Epithelial cell of prostate (primary cell): ENCODE data around the gene RIC1.
"Not testable (repeated sequence)": the region's sequence is repeated elsewhere in the genome, so short reads cannot be mapped to it uniquely, and the experiment has no call there.

Experiments
- DNase-seq: peaks from one replicate; pipeline ENCODE4 v3.0.0-alpha.2; 2011; ENCODE audit warnings: low read depth, low spot score
- H3K27ac ChIP-seq: fragments of 450-650 bp; 2 replicates; pipeline ENCODE4 v1.5.1; 2017; ENCODE audit warnings: mild to moderate bottlenecking

The RIC1 gene

DNA sequence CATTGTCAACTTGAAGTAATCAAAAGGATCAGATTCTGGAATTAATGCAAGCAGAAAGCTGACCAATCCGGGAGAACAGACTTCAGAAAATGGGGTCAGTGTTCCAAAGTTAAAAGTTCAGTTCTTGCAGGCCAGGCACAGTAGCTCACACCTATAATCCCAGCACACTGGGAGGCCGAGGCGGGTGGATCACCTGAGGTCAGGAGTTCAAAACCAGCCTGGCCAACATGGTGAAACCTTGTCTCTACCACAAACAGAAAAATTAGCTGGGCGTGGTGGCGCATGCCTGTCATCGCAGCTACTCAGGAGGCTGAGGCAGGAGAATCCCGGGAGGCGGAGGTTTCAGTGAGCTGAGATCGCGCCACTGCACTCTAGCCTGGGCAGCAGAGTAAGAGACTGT lies 88.5 kb downstream of the RIC1 start:
- not testable (repeated sequence) for DNase-seq, H3K27ac ChIP-seq

DNA sequence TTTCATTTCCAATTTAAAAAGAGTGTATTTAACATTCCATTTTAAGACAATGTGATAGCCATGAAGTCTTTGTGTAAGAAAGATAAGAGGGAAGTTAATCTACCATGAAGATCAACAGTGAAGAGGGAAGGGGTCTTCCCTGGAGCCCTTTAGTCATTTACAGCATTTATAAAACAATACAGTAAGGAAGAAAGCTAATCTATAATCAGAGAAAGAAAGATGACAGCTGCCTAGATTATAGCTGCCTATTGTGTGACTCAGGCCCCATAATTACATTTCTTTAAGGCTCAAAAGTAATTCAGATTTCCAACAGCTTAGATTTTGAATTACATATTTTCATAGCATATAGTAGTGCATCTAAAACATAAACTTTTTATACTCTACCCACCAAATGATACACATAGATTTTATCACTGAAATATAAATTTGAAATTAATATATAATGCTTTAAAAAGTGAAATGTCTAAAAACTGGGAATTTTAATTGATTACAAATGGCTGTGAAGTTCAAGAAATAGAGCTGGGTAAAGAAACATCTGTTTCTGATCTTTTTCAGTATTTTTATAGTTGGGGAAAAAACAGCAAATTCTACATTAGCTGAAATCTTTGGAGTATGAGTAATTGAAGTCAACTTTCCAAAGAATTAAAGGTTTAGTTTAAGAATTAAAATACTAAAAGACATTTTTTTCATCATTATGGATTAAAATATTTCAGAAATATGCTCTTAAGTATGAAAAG lies 89.6 kb downstream of the RIC1 start:
- H3K27ac ChIP-seq: no peak overlapping the region
- DNase-seq: no peak

DNA sequence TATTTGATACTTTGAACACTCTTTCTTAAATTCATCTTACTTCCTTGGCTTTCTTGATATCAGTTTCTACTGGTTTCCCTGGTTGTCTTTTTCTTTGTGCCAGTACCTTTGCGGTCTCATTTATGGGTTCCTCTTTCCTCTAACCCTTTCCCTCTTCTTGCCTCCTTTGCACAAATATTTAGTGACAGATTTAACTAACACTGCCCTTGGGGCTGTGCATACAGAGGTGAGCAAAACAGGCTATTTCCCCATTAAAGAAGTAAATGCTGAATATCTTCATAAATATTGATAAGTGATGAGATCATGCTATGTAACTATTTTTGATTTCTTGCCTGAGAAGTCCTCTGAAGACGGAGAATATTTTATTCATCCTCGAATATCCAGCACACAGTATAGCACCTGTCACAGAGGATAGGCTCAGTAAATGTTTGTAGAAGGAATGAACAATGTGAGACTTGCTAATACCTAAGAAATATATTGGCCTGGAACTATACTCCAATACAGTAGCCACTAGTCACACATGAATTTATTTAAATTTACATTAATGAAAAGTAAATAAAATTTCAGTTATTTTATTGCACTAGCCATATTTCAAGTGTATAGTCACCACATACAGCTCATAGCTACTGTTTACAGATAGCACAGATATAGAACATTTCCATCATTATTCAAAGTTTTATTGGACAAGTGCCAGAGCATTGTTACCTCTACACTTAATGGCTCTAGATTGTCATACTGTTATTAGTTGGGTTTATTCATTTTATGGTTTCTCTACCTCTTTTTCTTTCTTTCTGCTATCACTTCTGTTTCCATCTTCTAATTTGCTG lies 90.4 kb downstream of the RIC1 start:
- H3K27ac ChIP-seq: no peak overlapping the region
- DNase-seq: no peak

DNA sequence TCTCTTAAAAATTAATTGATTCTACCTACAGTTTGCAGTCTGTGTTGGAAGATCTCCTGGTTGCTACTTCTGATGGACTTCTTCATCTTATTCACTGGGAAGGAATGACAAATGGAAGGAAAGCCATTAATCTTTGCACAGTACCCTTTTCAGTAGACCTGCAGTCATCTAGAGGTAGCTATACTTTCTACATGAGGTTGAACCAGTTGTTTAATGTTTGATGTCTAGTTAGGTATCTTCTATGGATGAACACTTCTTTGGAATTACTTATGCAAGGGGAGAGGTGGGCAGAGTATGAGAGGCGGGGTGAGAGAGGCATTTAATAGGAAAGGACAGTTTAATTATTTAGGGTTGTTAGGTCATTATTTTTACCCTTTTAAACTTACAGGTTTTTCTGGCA lies 91.2 kb downstream of the RIC1 start:
- no peak overlapping the region for H3K27ac ChIP-seq
- DNase-seq: no peak

DNA sequence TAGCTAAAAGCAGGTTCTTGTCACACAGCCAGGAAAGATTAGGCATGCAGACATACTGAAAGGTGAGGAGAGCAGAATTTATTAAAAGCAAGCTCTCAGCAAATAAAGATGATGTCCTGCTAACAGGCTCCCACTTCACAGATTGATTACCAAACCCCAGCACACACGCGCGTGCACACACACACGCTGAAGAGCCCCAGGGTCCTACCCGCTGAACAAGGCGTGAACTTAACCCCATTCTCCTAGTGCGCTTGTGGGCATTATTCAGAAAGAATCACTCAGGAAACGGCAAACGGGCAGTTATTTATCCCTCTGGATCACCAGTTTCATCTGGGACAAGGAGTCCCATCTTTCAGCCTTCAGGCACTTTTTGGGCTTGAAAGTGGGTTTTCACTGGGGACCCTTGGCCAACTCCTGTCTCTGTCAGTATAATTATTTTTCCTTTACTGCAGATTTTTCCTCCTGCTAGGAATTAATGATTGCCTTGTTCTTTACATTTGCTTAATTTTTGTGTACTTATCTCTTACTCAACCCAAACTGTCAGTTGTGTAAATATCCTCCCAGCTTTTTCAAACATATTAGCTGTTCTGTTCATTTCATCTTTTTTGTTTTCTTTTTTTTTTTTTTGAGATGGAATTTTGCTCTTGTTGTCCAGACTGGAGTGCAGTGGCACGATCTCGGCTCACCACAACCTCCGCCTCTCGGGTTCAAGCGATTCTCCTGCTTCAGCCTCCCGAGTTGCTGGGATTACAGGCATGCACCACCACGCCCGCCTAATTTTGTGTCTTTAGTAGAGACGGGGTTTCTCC lies 92.6 kb downstream of the RIC1 start:
- no peak overlapping the region for H3K27ac ChIP-seq
- DNase-seq: no peak

DNA sequence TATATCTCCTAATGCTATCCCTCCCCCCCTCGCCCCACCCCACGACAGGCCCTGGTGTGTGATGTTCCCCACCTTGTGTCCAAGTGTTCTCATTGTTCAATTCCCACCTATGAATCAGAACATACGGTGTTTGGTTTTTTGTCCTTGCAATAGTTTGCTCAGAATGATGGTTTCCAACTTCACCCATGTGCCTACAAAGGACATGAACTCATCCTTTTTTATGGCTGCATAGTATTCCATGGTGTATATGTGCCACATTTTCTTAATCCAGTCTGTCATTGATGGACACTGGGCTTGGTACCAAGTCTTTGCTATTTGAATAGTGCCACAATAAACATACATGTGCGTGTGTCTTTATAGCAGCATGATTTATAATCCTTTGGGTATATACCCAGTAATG lies 93.8 kb downstream of the RIC1 start:
- H3K27ac ChIP-seq, DNase-seq: not testable (repeated sequence)

DNA sequence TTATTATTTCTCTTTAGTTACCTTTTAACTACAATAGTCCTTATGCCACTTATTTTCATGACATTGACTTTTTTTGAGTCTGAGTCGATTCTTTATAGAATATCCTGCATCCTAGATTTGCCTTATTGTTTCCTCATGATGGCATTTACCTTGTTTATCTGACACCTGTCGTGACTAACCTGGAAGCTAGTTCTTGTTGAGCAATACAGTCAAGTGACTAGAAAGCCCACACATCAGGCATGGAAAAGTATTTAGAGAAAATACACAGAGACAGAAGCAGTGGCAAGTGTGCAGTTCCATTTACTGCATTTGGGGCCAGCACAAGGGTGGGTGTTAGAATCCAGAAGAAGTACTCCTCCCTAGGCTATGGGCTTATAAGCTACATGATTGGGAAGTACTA lies 106.2 kb downstream of the RIC1 start:
- H3K27ac ChIP-seq: no peak overlapping the region

DNA sequence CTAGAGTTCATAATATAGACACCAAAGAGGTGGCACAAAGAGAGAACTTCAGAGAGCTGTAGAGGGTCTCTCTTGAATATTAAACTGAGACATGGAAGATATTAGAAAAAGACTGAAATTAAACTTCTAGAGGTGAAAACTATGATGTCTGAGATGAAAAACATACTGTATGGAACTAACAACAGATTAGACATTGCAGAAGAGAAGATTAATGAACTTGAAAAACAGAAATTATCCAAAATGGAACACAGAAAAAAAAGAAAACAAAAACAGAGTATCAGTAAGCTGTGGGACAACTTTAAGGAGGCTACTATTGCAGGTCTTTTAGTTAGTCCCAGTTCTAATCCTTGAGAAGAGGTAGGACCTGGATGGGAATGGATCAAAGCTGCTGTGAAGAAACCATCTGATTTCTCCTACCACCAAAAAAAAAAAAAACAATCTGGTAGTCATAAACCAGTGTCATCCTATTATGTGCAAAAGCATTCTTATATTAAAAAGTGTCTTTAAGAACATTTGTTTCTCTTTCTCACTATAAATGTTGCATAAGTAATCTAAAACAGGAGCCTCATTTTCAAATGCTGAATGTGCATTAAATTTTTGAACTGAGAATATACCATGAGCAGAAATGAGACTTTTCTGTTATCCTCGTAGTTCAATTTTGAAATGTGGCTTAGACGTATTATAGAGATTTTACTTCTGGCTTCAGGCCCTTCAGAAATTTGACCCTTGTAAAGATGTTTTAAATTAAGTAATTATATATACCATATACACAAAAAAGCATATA lies 107.8 kb downstream of the RIC1 start:
- no peak overlapping the region for H3K27ac ChIP-seq
- DNase-seq: no peak

More for the DNA sequence above, 106.2 kb downstream of the RIC1 start:
- no peak for DNase-seq

DNA sequence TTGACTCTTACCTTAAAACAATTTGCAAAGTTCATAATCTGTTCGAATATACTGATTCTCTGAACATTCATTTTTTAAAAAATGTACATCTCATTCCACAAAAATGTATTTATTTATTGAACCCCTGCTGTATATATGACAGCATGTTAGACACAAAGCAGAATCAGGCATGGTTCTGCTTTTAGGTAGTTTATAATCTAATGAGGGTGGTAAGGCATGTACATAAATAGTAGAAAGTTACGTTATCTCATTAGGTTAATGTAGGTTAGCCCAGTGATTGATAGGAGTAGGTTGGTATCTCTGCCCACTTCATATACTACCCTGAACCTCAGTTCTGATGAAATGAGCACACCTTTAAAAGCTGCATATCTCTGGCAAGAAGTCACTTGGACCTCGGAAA lies 114.2 kb downstream of the RIC1 start:
- H3K27ac ChIP-seq: no peak overlapping the region
- DNase-seq: no peak

DNA sequence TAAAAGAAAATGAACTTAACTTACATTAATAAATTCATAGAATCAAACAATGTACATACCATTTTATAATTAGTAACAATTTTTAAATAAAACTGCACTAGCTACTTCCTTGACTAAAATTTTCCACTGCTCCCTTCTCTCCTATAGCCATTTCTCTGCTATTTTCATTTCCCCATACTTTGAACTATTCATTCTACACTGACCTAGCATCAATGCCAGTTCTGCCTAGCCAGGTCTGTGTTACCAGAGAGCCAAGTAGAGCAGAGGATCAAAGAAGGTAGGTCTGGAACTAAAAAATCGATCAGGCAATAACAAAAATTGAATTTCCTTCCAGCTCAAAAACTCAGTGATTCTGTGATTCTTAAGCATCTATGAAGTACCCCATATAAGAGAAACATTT lies 119.5 kb downstream of the RIC1 start:
- no peak overlapping the region for H3K27ac ChIP-seq
- no peak for DNase-seq

DNA sequence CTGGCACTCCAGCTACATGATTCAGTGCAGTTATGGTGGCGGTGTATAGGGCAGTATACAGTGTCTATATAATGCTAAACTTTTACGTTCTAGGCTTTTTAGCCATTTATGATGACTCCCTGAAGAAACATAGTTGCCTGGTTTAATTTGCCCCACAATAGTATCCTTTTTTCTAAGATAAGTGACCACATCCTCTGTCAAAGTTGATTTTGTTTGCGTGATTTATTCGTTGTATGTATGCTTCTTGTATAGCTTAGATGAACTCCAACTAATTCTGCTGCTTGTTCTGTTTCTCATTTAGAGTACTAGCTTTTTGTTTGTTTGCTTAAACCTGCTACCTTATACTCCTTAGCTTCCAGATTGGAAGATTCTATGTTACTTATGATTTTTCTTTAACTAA lies 120.4 kb downstream of the RIC1 start:
- DNase-seq: no peak
- no peak overlapping the region for H3K27ac ChIP-seq

DNA sequence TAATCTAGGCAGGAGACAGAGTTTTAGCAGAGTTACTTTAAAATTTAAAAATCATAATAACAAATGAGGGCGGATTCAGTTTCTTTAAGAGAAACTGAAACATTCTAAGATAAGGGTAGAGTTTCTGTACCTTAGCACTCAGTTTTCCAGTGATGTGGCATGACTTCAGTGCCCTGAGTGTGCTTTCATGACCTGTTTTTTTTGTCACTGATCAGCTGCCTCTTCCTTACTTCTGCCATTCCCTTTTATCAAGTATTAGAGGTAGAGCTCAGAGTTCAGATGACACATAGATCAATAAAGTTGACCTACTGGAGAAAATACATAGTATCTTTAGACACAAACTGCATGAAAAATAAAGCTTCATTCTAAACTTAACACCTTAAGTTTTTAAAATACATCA lies 121.7 kb downstream of the RIC1 start:
- no peak overlapping the region for H3K27ac ChIP-seq
- DNase-seq: no peak

DNA sequence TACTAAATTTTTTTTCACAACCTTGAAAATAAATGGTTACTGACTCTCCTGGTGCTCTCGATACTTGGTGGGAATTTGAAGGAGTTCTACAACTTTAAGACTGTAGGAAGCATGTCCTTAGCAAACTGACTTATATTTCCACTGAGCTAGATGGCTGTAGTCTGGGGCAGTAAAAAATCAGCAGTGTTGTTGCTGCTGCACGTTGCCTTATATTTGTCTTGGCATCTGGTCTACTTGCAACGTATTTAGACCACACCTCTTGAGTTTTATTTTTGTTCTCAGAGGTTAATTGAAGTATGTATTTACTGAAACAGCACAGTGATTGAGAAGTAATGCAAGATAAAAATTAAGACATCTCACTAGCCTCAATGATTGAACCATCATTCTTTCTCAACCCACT lies 127.7 kb downstream of the RIC1 start:
- no peak overlapping the region for H3K27ac ChIP-seq
- DNase-seq: no peak

DNA sequence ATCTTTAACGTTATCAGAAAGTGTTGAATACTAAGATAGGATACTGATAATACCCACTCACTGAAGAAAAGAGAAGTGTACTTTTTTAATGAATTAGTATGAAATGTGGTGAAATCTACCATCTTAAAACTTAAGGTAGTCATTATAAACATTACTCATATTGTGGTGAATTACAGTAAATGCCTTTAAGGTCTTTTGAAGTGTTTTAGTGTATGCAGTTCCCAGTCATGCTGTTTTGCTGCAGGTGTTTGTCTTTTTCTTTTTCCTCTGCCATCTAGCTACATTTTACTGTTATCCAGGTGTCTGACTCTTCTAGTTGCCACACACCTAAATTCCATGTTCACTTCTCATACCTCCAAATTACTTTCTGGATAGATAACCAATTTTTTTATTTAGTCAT lies 131.4 kb downstream of the RIC1 start:
- DNase-seq: no peak
- no peak overlapping the region for H3K27ac ChIP-seq

DNA sequence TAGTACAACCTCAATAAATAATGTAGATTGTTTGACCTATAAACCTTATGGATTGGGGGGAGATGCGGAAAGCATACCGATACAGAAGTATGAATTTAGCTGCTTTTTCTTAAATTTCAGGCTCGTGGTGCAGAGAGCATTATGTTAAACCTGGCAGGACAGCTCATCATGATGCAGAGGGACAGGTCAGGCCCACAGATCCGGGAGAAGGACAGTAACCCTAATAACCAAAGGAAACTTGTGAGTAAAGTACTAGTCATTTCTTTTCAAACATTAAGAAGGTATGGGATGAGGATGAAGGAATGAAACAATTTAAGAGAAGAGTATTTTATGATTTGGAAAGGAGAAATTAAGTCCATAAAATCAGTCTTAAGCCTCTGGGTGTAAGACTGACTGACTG lies 133.5 kb downstream of the RIC1 start:
- no peak for DNase-seq
- H3K27ac ChIP-seq: peak overlapping the region; percentile 11

DNA sequence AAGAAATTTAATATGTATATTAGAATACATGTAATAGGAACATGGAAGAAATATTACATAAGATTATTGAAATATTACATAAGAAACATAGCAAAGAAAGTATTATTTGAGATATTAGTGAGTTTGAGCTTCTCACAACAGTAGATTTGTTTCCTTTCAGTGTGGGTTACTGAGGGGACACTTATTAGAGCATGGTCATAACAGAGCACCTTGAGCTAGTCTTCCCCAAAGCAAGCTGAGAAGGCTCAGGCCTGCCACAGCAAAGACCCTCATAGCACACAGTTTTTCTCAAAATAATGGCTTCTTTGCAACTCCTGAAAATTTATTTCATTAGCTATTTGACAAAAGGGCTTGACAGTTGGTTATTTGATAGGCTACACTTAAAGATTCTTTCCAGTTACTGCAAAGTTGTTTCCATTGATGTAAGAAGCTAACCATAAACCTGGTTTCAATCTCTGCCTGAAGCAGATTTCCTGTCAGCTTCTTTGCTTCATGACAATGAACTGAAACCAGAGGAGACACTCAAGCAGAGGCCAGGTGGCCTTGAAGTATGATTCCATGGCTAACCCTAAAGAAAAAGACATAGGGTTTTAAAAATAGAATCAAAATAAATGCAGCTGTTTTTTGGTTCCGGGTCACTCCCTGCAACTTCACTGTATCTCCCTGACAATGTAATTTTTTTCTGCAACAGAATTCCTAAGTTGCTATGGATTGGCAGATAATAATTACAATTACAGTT lies 135.4 kb downstream of the RIC1 start:
- DNase-seq: no peak
- H3K27ac ChIP-seq: no peak overlapping the region

DNA sequence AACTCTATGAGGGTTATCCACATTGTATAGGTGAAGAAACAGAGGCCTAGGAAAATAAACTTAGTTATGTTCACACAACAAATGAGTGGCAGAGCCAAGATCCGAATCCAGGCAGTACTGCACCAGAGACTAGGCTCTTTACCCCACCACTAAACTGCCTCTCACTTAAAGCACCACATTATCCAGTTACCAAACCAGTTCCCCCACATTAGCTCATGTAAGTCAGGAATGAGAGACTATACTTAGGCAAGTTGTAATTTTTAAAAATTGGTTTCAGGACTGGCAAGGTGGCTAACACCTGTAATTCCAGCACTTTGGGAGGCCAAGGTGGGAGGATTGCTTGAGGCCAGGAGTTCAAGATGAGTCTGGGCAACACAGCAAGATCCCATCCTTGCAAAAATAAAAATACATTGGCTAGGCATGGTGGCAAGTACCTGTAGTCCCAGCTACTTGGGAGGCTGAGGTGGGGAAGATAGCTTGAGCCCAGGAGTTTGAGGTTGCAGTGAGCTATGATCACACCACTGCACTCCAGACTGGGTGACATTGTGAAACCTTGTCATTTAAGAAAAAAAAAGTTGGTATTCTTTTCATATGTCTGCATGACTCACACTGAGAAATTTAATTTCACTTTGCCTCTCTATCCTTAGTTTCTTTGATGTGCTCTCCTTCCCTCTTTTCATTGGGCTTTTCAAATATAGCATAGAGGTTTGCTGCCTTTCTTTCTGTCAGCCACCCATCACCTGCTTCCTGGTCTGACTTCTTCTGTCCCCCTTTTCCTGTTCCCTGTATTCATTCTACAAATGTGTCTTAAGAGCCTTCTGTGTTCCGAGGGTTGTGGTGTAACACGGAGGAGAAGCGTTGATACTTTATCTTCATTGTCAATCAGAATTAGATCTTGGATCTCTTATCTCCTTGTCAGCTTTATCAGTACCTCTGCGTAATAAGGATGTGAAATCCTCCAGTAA lies 139.3 kb downstream of the RIC1 start:
- DNase-seq: no peak
- H3K27ac ChIP-seq: no peak overlapping the region

DNA sequence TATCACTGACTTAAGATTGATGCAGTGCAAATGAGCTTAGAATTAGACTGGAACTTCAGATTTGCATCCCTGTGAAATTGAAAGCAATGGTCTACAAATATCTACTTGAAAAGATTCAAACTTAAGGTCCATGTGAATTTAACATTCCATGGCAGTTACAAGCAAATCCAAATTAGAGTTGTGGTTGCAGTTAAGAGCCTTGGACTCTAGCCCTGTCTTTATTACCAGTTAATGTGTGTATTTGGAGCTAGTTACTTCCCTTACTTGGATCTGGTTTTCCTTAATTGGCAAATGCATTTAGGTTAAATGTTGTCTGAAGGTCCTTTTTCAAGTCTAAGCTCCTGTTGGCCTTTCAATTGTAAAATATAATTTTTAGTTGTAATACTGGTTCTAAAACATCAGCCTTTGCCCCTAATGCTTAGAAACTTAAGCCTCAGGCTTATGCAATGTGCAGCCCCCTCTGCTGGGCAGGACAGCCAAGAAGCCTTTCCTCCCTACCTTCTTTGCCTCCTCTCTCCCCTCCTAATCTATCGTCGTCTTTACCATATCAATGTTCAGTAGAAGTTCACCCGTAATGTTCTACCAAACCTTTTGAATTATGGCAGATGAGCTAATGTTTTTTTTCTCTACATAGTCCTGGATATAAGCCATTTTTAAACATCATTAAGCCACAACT lies 144.6 kb downstream of the RIC1 start:
- H3K27ac ChIP-seq: no peak overlapping the region
- no peak for DNase-seq
